PFSK-1 (cell line): ENCODE results near the gene PODN.

Experiments used
- FOXP2 ChIP-seq: optimal IDR thresholded peaks from 2 replicates; pipeline ENCODE3; 2011; ENCODE audit warnings: borderline replicate concordance, control low read depth, inconsistent platforms; ENCODE audit not compliant: insufficient read depth; ENCODE audit errors: extremely low read length, extremely low read depth
- POLR2AphosphoS5 ChIP-seq: IDR thresholded peaks from 2 replicates; pipeline ENCODE4 v1.6.1; 2012; ENCODE audit warnings: low read depth, mild to moderate bottlenecking, control low read depth, low read length, moderate library complexity
- SIN3A ChIP-seq: IDR thresholded peaks from 2 replicates; pipeline ENCODE4 v1.6.1; 2012; ENCODE audit warnings: mild to moderate bottlenecking, low read length, moderate library complexity, borderline replicate concordance; ENCODE audit not compliant: insufficient read depth
- TAF1 ChIP-seq: IDR thresholded peaks from 2 replicates; pipeline ENCODE4 v1.6.1; 2012; ENCODE audit warnings: low read length, control low read depth, borderline replicate concordance; ENCODE audit not compliant: insufficient read depth
- TF ChIP-seq, protein P1 (sequence below), 2 experiments: IDR thresholded peaks; 2 replicates each; pipeline versions ENCODE4 v1.6.1 to v1.8.0; 2011 to 2012; ENCODE audit warnings: low read depth in 2 of 2, low read length in 2 of 2, control low read depth in 1 of 2, inconsistent platforms in 1 of 2, mild to moderate bottlenecking in 1 of 2, moderate library complexity in 1 of 2; ENCODE audit not compliant: insufficient read depth in 1 of 2

The PODN gene

DNA sequence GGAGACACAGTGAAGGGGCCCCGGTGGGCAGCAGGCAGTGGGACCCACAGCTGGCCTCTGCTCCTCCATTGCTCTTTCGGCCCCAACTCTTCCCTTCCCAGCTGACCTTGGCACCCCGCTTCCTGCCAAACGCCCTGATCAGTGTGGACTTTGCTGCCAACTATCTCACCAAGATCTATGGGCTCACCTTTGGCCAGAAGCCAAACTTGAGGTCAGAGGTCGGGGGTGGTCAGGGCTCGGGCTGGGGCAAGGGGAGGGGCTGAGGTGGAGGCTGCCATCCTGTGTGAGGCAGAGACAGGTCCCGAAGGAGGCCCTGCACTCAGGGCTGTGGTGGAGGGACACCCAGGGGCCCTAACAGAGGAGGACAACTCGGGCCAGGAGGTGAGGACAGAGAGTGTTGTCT is 13.7 kb downstream of the PODN start:
- TF ChIP-seq TAF1 (no peak), FOXP2 (no peak), SIN3A (no peak), POLR2AphosphoS5 (no peak)
- TF ChIP-seq, protein P1, sequence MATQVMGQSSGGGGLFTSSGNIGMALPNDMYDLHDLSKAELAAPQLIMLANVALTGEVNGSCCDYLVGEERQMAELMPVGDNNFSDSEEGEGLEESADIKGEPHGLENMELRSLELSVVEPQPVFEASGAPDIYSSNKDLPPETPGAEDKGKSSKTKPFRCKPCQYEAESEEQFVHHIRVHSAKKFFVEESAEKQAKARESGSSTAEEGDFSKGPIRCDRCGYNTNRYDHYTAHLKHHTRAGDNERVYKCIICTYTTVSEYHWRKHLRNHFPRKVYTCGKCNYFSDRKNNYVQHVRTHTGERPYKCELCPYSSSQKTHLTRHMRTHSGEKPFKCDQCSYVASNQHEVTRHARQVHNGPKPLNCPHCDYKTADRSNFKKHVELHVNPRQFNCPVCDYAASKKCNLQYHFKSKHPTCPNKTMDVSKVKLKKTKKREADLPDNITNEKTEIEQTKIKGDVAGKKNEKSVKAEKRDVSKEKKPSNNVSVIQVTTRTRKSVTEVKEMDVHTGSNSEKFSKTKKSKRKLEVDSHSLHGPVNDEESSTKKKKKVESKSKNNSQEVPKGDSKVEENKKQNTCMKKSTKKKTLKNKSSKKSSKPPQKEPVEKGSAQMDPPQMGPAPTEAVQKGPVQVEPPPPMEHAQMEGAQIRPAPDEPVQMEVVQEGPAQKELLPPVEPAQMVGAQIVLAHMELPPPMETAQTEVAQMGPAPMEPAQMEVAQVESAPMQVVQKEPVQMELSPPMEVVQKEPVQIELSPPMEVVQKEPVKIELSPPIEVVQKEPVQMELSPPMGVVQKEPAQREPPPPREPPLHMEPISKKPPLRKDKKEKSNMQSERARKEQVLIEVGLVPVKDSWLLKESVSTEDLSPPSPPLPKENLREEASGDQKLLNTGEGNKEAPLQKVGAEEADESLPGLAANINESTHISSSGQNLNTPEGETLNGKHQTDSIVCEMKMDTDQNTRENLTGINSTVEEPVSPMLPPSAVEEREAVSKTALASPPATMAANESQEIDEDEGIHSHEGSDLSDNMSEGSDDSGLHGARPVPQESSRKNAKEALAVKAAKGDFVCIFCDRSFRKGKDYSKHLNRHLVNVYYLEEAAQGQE (IDR thresholded peaks at IDR 0.05; ENCODE audit: insufficient read depth in 1 of 2, low read depth in 2 of 2, low read length in 2 of 2), result no peak

GRCh38 chr1:53076165-53076564 is 14.2 kb downstream of the PODN start:
- TF ChIP-seq FOXP2 (no peak), POLR2AphosphoS5 (no peak), SIN3A (no peak), TAF1 (no peak)
- TF ChIP-seq, protein P1 (IDR thresholded peaks at IDR 0.05; ENCODE audit: insufficient read depth in 1 of 2, low read depth in 2 of 2, low read length in 2 of 2), result no peak

DNA sequence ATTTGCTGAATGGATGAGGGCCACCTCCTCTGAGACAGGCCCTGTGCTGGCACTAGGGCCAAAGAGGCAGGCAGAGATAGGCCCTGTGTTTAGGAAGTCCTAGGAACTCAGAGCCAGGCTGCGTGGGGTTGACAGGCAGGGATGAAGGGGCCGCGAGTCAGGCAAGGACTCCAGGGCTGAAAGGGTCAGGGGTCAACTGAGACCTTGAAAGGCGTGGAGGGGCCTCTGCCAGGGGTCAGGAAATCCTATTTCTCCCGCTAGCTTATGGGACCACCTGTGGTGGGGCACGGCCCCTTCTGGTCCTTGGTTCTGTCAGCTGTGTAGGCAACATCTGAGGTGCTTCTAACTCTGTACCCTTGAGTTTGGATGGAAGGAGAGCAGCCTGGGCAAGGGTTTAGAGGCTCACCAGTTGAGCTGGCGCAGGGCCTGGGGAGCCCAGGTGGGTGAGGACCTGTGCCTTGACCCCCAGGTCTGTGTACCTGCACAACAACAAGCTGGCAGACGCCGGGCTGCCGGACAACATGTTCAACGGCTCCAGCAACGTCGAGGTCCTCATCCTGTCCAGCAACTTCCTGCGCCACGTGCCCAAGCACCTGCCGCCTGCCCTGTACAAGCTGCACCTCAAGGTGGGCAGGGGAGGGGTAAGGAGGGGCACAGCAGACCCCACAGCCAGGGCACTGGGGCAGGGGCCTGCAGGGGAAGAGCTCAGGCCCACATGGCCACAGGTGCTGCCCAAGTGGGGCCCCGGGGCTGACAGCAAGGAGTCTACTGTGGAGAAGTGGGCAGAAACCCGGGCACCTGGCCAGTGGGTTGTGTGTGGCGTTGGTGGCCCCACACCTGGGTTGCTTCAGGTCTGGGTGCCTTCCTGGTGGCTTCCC is 14.9 kb downstream of the PODN start:
- TF ChIP-seq POLR2AphosphoS5 (no peak), TAF1 (no peak)

- TF ChIP-seq FOXP2, result no peak
- TF ChIP-seq TAF1, result no peak
- TF ChIP-seq SIN3A, result no peak
- TF ChIP-seq, protein P1 (IDR thresholded peaks at IDR 0.05; ENCODE audit: insufficient read depth in 1 of 2, low read depth in 2 of 2, low read length in 2 of 2), result no peak
- no peak for TF ChIP-seq POLR2AphosphoS5
Observed at GRCh38 chr1:53077599-53077965, 15.6 kb downstream of the PODN start.

DNA sequence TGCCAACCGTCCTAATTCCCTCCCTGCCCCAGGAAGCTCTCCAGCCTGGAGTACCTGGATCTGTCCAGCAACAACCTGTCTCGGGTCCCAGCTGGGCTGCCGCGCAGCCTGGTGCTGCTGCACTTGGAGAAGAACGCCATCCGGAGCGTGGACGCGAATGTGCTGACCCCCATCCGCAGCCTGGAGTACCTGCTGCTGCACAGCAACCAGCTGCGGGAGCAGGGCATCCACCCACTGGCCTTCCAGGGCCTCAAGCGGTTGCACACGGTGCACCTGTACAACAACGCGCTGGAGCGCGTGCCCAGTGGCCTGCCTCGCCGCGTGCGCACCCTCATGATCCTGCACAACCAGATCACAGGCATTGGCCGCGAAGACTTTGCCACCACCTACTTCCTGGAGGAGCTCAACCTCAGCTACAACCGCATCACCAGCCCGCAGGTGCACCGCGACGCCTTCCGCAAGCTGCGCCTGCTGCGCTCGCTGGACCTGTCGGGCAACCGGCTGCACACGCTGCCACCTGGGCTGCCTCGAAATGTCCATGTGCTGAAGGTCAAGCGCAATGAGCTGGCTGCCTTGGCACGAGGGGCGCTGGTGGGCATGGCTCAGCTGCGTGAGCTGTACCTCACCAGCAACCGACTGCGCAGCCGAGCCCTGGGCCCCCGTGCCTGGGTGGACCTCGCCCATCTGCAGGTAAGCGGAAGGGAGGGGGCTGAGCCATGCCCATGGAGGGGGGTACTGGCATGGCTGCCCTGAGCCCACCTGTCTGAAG is 16.5 kb downstream of the PODN start:
- TF ChIP-seq SIN3A (no peak), TAF1 (no peak), FOXP2 (no peak), POLR2AphosphoS5 (no peak)
- TF ChIP-seq, protein P1 (IDR thresholded peaks at IDR 0.05; ENCODE audit: insufficient read depth in 1 of 2, low read depth in 2 of 2, low read length in 2 of 2), result no peak
